ENCODE data around the gene NEO1. TPM values are rescaled to one million over a fixed set of nuclear protein-coding genes. Genes with fewer than 3 reads are reported as not detected.

Gene NEO1
- total and polyA plus RNA-seq, 2 experiments from 2014 or later = 39.1 to 64.0 TPM

DNA sequence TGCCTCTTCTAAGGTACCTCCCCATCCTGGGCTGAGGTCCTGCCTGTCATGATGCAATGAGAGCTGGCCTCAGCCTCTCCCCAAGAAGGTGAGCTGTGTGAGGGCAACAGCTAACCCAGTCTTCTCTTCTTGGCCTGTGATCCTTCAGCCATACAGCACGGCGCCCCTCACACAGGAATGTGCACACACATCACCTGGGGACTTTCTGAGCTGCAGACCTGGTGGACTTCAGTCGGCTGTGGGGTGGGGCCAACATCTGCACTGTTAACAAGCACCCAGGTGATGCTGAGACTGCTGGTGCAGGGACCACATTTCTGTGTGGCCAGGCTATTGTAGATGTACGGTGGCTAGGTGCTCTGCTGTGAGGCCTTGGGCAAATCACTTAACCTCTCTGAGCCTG lies 302.0 kb downstream of the NEO1 start:
- H3K27ac ChIP-seq = no peak overlapping the region
- H3K9me3 ChIP-seq (ENCODE audit: low read depth) = no peaks in the 10 kb centered on the region
- TF ChIP-seq EZH2 (IDR thresholded peaks at IDR 0.05; ENCODE audit: borderline replicate concordance) (no peak), EZH2phosphoT487 (IDR thresholded peaks at IDR 0.05; ENCODE audit: low read depth, severe bottlenecking, unreplicated experiment) (no peak)
- TF ChIP-seq, protein P1, sequence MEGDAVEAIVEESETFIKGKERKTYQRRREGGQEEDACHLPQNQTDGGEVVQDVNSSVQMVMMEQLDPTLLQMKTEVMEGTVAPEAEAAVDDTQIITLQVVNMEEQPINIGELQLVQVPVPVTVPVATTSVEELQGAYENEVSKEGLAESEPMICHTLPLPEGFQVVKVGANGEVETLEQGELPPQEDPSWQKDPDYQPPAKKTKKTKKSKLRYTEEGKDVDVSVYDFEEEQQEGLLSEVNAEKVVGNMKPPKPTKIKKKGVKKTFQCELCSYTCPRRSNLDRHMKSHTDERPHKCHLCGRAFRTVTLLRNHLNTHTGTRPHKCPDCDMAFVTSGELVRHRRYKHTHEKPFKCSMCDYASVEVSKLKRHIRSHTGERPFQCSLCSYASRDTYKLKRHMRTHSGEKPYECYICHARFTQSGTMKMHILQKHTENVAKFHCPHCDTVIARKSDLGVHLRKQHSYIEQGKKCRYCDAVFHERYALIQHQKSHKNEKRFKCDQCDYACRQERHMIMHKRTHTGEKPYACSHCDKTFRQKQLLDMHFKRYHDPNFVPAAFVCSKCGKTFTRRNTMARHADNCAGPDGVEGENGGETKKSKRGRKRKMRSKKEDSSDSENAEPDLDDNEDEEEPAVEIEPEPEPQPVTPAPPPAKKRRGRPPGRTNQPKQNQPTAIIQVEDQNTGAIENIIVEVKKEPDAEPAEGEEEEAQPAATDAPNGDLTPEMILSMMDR (IDR thresholded peaks at IDR 0.05; ENCODE audit: poor library complexity) = no peak
- no peak overlapping the region for H3K4me2 ChIP-seq
- H3K4me1 ChIP-seq (ENCODE audit: insufficient read depth) = no peaks in the 10 kb centered on the region
- no peaks in the 10 kb centered on the region for H3K9me2 ChIP-seq (replicated peaks; ENCODE audit: insufficient read depth)
- no peak overlapping the region for H3K4me3 ChIP-seq
- no peaks in the 10 kb centered on the region for H3K27me3 ChIP-seq
- DNase-seq (ENCODE audit: low spot score) = peak; percentile 30
- H3K36me3 ChIP-seq (replicated peaks; ENCODE audit: insufficient read depth, low read depth) = no peaks in the 10 kb centered on the region
- H4K20me1 ChIP-seq (ENCODE audit: insufficient read depth, poor library complexity, severe bottlenecking) = no peaks in the 10 kb centered on the region
- H3K79me2 ChIP-seq = no peaks in the 10 kb centered on the region
- no peak overlapping the region for H2AFZ ChIP-seq
- 83% methylated on average over 4 of the region's 4 CpGs for whole genome bisulfite sequencing (ENCODE audit: low lambda C conversion rate, missing lambda C conversion rate)

Small RNAs within 50 kb of the gene (small RNA-seq; reads per million reads assigned to genes)
- not detected for gene FKBP1AP2

All from hepatocyte (in vitro differentiated cells).